Uterus (tissue), 4 donors: ENCODE data around the gene TPO. TPM values are rescaled to one million over a fixed set of nuclear protein-coding genes. Genes with fewer than 3 reads are reported as not detected.

Experiments used
- DNase-seq, 2 donors: peaks; one replicate each; pipeline ENCODE4 v3.0.0-alpha.2; 2019 to 2020
- H3K27ac ChIP-seq, 2 donors: fragments of 200-600 bp; sonication (generic); 1 replicate in 1 of 2; 2 replicates in 1 of 2; pipeline ENCODE4 v1.5.1; 2016 to 2018
- H3K27me3 ChIP-seq, 2 donors: fragments of 200-600 bp; sonication (generic); one replicate each; pipeline ENCODE4 v1.5.1; 2018 to 2019; ENCODE audit warnings: control low read depth in 1 of 2
- H3K36me3 ChIP-seq, 2 donors: fragments of 200-600 bp; sonication (generic); one replicate each; pipeline ENCODE4 v1.5.1; 2019; ENCODE audit warnings: control low read depth in 1 of 2
- H3K4me1 ChIP-seq, 2 donors: fragments of 200-600 bp; sonication (generic); one replicate each; pipeline ENCODE4 v1.5.1; 2018 to 2019; ENCODE audit warnings: control low read depth in 1 of 2
- H3K4me3 ChIP-seq, 2 donors: fragments of 200-600 bp; sonication (generic); 1 replicate in 1 of 2; 2 replicates in 1 of 2; pipeline ENCODE4 v1.5.1; 2018 to 2019; ENCODE audit warnings: mild to moderate bottlenecking in 1 of 2
- H3K9me3 ChIP-seq, 2 donors: fragments of 200-600 bp; sonication (generic); one replicate each; pipeline ENCODE4 v1.5.1; 2019; ENCODE audit warnings: control low read depth in 1 of 2
- POLR2A ChIP-seq, 2 donors: fragments of 450-650 bp; IDR thresholded peaks; one replicate each; pipeline ENCODE4 v1.6.1; 2016; ENCODE audit warnings: antibody characterized with exemption in 2 of 2, mild to moderate bottlenecking in 1 of 2, moderate library complexity in 1 of 2
- intact Hi-C: fragments of 100-400 bp; cut with DNase I; formaldehyde crosslinking; loops from one replicate; pipeline ENCODE4 v1.15.1; 2023; ENCODE audit warnings: low total_unique reads
- total RNA-seq, 4 donors: library from RNA; depleted of rRNA in 3 of 4; stranded (reverse); fragments of >200 nt in 3 of 4; gene quantifications; one replicate each; pipeline versions ENCODE4 v1.1.0 to v1.2.4, GENCODE V29; 2014 to 2023
- TF ChIP-seq, protein P1 (sequence below), 4 experiments: fragments of 200-600 bp in 2 of 4; fragments of 450-650 bp in 2 of 4; sonication (generic) in 2 of 4; IDR thresholded peaks; one replicate each; pipeline ENCODE4 v1.5.1; 2016 to 2019; ENCODE audit warnings: antibody characterized with exemption in 4 of 4, mild to moderate bottlenecking in 2 of 4, moderate library complexity in 1 of 4
- donor health status: DM: yes; HTN: yes; CAD: no.

The TPO gene
- total RNA-seq, 4 donors from 2014 or later, result 4.4 TPM; not detected in 3

DNA sequence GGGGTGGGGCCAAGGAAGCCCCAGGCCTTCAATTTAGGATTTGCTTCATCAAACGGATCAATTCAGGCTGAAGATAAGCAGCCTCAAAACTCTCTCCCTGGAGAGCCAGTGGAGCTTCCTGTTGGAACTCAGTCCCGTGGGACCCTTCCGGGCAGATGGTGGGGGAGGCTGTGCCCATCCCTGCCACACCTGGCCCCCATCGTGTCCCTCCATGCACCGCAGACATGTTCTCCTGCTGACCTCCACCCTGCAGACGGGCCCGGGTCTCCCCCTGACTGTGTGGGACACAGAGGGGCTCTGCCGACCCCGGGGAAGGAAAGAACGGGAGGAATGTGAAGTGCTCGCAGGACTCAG is 144.2 kb downstream of the TPO start:
- intact Hi-C loops, result no loop called here
- H3K4me1 ChIP-seq, result no peaks in the 10 kb centered on the region
- H3K27ac ChIP-seq, result no peak overlapping the region
- no peaks in the 10 kb centered on the region for H3K9me3 ChIP-seq
- H3K36me3 ChIP-seq, result no peaks in the 10 kb centered on the region
- no peak overlapping the region for H3K4me3 ChIP-seq
- no peak for DNase-seq
- no peak for TF ChIP-seq POLR2A (IDR thresholded peaks at IDR 0.05)
- TF ChIP-seq, protein P1, sequence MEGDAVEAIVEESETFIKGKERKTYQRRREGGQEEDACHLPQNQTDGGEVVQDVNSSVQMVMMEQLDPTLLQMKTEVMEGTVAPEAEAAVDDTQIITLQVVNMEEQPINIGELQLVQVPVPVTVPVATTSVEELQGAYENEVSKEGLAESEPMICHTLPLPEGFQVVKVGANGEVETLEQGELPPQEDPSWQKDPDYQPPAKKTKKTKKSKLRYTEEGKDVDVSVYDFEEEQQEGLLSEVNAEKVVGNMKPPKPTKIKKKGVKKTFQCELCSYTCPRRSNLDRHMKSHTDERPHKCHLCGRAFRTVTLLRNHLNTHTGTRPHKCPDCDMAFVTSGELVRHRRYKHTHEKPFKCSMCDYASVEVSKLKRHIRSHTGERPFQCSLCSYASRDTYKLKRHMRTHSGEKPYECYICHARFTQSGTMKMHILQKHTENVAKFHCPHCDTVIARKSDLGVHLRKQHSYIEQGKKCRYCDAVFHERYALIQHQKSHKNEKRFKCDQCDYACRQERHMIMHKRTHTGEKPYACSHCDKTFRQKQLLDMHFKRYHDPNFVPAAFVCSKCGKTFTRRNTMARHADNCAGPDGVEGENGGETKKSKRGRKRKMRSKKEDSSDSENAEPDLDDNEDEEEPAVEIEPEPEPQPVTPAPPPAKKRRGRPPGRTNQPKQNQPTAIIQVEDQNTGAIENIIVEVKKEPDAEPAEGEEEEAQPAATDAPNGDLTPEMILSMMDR (IDR thresholded peaks at IDR 0.05), result no peak
- H3K27me3 ChIP-seq, result no peaks in the 10 kb centered on the region

DNA sequence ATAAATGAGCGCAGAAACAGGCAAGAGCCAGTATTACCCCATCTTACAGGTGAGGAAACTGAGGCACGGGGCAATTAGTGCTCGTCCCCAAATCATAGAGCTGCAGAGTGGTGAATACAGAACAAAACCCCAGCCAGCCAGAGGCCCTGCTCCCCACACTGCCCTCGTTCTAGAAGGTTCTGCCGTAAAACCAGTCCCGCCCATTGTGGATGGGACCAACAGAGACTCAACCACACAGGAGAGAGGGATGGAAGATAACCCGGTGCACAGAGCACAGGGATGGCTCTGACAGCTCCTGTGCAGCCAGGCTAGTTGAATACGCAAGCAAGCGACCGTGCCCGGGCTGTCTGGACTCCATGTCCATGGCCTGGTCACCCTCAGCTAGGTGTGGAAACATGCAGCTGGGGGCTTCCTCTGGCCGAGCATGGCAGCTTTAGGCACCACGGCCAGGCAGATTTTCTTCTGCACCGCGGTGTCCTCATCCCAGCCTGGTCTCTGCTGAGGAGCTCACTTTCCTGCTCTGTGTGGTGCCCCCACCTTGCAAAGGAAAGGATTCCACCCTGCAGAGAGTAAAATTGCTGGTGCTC is 146.4 kb downstream of the TPO start:
- H3K36me3 ChIP-seq, result no peaks in the 10 kb centered on the region
- TF ChIP-seq, protein P1 (IDR thresholded peaks at IDR 0.05), result no peak
- TF ChIP-seq POLR2A (IDR thresholded peaks at IDR 0.05), result no peak
- H3K27ac ChIP-seq, result no peak overlapping the region
- no peak overlapping the region for H3K4me3 ChIP-seq
- H3K27me3 ChIP-seq, result no peaks in the 10 kb centered on the region
- H3K4me1 ChIP-seq, result no peaks in the 10 kb centered on the region
- DNase-seq, result no peak
- no peaks in the 10 kb centered on the region for H3K9me3 ChIP-seq
- intact Hi-C loops, result no loop called here

DNA sequence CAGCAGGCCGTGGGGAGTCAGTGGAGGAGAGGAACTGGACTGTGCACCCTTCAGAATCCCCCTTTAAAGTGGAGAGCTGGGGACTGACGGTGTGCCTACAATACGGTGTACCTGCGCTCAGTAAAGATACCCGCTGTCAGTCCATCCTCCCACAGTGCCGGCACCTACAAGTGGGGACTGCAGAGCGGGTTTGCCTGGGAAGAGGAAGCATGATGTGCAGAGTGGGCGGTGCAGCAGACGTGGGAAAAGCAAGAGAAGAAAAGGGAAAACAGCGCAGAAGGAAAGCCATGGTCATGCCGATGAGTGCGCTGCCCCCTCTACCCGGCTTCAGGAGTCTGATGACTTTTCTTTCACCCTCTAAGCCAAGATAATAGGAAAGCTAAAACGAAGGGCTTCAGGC is 148.0 kb downstream of the TPO start:
- Histone ChIP-seq H3K36me3 (no peaks in the 10 kb centered on the region), H3K27me3 (no peaks in the 10 kb centered on the region), H3K9me3 (no peaks in the 10 kb centered on the region), H3K4me1 (no peaks in the 10 kb centered on the region), H3K4me3 (no peak overlapping the region), H3K27ac (no peak overlapping the region)
- intact Hi-C loops, result no loop called here
- no peak for DNase-seq
- no peak for TF ChIP-seq POLR2A (IDR thresholded peaks at IDR 0.05)
- TF ChIP-seq, protein P1 (IDR thresholded peaks at IDR 0.05), result no peak

DNA sequence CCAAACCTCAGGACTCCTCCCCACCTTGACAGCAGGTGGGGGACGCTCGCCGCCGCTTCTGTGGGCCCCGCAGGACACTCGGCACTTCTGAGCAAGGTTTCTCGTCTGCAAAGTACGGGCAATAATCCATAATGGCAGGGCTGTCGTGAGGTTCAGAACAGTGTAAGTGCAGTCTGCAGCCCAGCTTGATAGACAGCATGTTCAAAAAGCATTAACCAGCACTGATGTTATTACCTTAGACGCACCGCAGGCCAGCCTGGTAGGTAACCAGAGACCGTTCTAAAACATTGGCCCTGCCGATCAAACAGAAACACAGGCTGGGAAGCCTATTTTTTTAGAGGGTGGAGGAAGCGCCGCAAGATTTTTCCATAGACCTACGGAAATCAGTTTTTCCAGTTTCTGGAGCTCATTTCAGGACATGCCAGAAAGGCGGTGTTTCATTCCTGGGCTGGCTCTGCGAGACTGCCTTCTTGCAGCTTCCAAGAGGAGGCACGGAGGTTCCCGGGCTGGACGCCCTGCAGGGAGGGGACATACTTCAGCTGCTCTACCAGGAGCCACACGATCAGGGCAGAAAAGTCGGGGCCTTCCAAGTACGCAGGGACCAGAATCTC is 148.7 kb downstream of the TPO start:
- intact Hi-C loops, result no loop called here
- Histone ChIP-seq H3K27ac (no peak overlapping the region), H3K27me3 (no peaks in the 10 kb centered on the region), H3K9me3 (no peaks in the 10 kb centered on the region), H3K4me3 (no peak overlapping the region), H3K4me1 (no peaks in the 10 kb centered on the region), H3K36me3 (no peaks in the 10 kb centered on the region)
- TF ChIP-seq POLR2A (IDR thresholded peaks at IDR 0.05), result no peak
- TF ChIP-seq, protein P1 (IDR thresholded peaks at IDR 0.05), result no peak
- DNase-seq, result no peak

DNA sequence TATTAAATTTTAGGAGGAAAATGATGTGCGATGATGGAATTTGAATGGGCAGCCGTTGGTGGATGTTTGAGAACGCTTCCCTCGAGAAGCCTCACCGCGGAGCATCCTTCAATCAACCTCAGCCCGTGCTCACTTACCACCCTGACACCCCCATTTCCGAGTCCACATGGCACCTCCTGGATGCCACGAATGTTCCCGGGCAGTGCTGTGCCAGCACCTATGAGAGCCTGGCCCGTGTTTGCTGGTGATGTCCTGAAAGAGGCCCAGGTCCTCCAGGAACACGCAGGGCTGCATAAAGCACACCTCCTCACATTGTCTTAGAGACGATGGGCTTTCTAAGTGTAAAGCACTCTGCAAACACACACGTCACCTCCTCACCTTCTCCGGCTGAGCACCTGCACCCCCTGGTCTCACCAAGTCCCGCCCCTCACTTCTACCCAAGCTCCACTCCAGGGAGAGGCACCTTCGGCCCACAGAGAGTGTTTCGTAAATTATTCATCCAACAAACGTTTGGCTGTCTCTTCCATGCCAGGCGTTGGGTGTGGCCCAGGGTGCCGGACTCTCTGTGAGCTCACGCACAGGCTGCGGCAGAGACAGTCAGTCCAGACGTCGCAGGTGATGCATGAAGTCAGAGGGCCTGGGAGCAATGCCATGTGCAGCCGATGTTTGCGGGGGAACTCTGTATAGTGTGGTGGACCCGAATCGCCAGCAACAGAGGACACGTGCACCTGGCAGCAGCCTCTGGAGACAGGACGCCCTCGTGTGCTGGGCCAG is 150.0 kb downstream of the TPO start:
- no peaks in the 10 kb centered on the region for H3K4me1 ChIP-seq
- H3K4me3 ChIP-seq, result no peak overlapping the region
- H3K9me3 ChIP-seq, result no peaks in the 10 kb centered on the region
- H3K27me3 ChIP-seq, result no peaks in the 10 kb centered on the region
- intact Hi-C loops, result no loop called here
- TF ChIP-seq, protein P1 (IDR thresholded peaks at IDR 0.05), result no peak
- TF ChIP-seq POLR2A (IDR thresholded peaks at IDR 0.05), result no peak
- H3K27ac ChIP-seq, result no peak overlapping the region
- DNase-seq, result no peak
- H3K36me3 ChIP-seq, result no peaks in the 10 kb centered on the region
